GM21825 (cell line): ENCODE data around the gene IL6R.
A peak's percentile ranks its signal among the peaks of the same experiment; 100 is the strongest.
"Not testable (repeated sequence)": the region's sequence is repeated elsewhere in the genome, so short reads cannot be mapped to it uniquely, and the experiment has no call there.

Experiments
- ATAC-seq: cut with Tn5 transposase; IDR thresholded peaks from one replicate; pipeline ENCODE4 v1.9.1; 2021; ENCODE audit warnings: mild to moderate bottlenecking, moderate library complexity; ENCODE audit not compliant: unreplicated experiment

The IL6R gene

DNA sequence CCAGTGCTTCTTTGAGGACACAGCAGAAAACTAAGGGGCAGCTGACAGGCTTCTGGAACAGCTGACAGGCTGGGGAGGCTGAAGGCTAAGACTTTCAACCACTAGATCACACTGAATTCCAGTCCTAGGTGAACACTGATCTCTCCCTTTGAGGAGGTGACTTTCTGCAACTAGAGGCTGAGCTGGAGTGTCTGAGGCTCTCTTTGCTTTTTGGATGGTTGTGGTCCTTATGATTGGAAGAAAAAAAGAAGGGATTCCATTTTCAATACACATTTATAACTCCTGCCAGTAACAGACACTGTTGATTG lies 1.4 kb downstream of the IL6R start:
- ATAC-seq: no peak

DNA sequence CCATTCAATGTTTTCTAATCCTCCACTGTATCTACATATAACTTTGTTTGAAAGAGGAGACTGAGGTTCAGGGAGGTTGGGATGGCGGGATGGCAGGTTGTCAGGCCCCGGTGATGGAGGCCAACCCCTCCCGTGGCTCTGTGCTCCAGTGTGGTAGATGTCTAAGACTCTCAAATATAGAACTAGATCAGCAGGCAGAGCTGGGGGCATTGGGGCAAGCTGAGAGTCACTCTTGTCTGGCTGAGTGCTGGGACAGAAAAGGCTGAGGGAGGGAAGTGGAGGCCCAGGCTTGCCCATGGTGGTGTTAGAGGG lies 1.7 kb downstream of the IL6R start:
- no peak for ATAC-seq

DNA sequence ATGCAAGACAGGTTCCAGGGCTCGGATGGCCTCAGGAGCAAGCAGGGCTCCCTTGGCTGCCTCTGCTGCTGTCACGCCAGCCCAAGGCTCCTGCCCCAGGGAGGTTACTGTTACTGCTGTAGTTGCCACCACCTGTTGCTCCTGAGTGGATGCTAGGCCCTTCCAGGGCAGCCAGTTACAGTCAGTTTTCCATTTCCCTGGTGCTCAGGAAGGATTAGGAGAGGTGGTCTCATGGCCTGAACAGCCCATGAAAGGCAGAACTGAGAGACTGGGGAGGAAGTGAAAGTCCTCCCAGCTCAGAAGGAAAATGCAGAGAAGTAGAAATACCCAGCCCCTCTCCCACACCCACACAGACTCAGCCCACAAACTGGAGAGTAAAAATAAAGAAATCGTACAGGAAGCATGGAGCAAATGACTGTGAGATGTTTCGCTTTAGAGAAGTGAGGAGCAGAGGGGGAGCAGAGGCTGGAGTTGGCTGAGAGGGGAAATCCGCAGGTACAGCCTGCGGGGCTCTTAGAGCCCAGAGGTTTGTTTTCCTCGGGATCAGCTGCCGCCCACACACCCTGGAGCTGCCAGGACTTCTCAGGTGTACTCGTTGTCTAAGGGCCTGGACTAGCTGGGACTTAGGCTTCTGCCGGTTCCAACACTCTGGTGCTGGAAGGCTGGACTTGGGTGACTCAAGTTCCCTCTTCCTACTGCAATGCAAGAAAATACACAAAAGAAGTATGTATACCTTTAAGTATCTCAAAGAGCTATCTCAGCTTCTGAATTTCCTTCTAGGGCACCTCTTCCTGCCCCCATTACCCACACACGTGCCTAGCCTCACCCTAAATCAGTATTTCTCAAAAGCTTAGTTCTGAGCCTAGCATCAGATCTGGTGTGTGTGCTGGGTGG lies 2.3 kb downstream of the IL6R start:
- ATAC-seq: peak; percentile 31

DNA sequence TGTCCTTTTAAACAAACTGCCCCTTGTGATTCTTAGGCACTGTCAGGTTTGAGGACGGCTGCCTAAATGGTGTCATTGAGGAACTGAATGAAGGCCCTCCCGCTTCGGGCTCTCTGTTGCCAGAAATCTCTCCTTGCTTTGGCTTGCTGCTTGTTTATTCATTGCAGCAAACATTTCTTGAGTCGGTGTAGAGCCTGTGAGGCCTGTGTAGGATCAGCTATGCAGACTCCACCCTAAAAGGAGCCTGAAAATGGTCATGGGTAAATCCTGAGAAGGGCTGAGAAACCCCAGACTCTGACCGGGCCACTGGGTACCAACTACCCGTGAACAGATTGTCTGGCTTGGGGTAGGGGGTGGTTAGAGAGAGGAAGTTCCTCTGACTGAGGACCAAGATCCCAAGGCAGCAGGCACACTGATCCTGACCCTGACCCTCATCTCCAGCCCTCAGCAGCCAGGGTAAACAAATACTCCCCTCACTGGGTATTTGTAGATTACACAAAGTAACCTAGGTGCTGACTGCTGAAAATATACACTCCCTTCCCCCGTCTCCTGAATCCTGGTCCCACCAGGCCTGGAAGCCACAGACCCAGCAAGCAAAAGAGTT lies 3.1 kb downstream of the IL6R start:
- no peak for ATAC-seq

DNA sequence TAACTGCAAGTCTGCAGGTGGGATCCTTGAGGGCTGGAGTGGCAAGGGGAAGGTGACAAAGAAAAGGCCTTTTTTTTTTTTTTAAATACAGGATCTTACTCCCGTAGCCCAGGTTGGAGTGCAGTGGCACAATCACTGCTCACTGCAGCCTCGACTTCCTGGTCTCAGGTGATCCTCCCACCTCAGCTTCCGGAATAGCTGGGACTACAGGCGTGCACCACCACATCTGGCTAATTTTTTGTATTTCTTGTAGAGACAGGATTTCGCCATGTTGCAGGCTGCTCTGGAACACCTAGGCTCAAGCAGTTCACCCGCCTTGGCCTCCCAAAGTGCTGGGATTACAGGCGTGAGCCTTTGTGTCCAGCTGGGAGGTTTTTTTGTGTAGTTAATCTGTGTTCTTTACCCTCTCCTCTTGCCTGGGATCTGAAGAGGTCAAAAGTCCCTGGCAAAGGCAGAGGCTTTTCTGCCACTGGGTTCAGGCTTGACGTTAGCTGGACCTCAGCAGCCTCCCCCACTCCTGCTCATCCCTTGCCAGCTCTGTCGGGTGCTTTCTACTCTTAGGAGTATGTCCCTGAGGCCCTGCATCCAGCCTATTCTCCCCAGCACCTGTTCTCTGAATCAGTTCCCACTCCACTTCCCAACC lies 5.2 kb downstream of the IL6R start:
- ATAC-seq: no peak

DNA sequence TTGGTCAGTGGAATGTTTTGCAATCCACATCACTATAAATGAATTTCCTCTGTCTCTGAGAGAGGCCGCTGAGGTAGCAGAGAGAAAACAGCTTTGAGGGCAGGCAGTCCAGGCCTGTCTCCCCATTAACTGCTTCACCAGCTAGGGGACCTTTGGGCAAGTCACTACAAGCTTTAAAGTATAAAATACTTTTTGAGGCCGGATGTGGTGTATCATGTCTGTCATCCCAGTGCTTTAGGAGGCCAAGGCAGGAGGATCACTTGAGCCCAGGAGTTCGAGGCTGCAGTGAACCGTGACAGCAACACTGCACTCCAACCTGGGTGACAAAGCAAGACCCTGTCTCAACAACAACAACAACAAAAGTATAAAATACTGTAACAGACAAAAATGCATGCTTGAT lies 6.4 kb downstream of the IL6R start:
- ATAC-seq: no peak

DNA sequence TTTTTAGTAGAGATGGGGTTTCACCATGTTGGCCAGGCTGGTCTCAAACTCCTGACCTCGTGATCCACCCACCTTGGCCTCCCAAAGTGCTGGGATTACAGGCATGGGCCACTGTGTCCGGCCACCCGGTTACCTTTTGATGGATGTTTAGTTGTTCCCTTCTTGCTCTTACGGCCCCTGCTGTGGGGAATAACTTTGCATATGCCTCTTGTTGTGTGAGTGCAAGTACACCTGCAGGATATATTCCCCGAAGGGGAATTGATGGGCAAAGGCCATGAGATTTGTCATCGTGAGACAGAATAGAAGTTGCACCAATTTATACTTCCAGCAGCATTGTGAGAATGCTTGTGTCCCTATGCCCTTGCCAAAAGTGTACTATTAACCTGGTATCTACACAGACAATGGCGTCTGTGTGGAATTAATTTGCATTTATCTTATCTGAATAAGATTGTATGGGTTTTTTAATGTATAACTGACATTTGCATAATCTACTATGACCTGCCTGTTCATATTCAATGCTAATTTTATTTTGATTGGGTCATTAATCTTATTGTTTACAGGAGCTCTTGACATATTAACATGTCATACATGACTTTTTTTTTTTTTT lies 8.1 kb downstream of the IL6R start:
- no peak for ATAC-seq

DNA sequence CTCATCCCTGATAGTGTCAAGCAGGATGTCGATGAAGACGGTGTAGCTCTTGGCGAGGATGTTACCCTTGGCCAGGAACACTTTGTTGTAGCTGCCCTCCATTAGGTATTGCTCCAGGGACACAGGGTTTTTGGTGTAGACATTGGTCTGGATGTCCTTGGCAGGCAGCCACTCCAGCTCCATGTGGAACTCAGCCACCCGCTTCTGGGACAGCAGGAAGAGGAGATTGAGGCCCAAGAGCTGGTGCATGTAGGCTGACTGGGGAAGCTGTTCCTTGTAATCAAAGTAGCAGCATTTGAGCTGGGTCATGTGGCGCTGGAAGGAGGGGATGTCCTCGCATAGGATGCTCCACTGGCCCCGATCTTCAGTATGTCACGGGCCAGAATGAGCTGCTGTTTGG lies 9.5 kb downstream of the IL6R start:
- ATAC-seq: no peak

DNA sequence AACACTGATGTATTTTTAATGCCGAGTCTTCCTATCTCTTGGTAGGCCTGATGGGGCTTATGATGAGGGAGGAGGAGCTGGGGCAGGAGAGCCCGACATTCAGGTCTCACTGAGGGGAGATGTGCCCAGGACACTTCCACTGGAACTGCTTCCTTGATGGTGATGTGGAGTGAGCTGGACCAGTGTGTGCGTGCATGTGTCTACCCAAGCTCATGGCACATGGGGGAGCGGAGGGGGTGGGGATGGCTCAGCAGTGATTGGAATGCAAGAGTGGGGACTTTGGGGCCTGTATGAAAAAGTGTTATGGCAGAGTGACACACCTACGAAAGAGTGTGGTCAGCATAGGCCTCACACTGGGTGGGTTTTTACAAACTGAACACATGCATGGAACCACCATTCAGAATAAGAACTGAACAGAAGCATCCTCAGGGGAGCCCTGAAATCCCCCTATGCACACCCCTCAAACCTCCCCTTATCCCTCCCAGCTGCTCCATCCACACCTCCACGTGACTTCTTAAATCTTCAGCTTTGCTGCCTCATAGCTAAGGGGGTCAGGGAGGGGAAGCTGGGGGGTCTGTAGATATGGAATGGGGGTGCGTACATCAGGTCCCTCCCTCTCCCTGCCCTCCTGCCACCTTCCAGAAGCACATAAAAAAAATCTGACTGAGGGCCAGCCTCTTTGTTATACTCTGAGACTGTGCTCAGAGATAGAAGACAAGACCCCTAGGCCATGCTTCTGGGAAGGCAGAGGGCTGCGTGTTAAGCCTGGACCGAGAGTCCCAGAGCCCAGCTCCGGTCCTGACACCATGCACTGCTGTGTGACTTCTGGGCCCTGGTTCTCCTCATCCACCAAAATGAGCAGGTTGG lies 11.6 kb downstream of the IL6R start:
- ATAC-seq: no peak

DNA sequence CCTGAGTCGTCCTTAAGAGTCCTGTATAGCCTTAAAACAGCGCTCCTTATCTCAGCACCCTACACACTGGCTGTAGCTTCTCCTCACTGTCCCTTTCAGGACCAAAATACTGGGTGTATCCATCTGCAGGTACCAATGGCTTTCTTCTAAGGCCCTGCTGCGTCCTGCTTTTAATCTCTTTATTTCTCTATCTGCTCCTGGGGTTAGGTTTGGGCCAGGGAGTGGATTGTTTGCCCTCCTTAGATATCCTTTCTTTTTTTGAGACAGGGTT lies 12.1 kb downstream of the IL6R start:
- ATAC-seq: no peak

DNA sequence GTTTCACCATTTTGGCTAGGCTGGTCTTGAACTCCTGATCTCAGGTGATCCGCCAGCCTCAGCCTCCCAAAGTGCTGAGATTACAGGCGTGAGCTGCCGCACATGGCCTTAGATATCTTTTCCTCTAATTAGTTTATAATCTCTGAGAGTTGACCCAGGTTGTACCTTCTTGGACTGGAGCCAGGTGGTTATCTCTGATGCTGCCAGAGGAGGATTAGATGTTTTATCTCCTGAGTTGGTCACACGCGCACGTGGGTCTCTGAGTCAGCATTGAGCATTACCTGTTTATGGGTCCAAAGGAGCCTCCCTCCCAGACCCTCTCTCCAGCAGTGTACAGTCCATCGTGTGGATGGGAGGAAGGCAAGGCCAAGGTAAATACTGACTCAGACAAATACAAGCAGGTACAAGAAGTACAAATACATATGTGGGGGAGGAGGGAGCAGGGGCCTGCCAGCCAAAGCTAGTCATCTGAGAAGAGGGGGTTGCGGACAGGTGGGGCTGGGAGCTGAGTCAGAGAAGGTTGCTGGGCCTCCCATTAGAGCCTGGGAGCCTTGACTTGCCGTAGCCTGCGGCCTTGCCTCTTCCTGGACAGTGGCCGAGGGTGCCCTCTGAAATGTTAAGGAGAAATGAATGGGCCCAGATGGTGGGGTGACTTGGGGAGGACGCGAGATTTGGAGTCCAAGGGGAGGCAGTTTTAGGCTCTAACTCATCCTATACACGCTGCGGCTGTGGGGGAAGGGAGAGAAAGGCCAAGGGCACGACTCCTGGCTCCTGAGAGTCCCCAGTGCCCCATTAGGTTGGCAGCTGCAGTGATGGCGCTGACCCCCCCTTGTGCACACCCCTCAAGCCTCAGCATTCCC lies 13.1 kb downstream of the IL6R start:
- no peak for ATAC-seq

DNA sequence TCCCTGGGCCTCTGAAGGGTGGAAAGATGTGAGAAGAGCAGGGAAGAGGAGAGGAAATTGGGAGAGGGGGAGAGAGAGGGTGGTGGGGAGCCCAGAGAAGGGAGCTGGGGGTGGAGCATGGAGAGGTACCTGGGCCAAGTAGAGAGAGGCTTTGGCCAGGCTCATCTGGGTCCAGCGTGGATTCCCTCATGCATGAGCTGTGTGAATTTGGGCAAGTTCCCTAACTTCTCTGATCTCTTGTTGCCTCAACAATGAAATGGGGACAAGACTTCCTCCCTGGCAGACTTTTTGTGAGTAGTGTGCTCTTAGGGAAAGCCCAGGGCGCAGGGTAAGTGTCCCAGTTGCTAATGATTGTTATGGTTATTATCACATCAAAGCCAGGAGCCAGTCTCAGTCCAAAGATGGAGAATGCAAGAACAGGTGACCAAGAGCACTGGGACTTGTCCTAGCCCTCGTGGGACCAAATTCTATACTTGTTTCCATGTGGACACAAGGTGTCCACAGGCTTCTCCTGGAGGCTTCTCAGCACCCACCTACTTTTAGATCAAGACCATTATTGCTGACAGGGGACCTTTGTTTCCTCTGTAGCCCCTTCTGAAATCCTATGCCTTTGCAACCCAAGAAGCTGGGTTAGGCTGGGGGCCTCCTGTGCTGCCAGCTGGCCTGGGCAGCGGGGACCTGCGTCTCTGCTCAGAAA lies 13.9 kb downstream of the IL6R start:
- no peak for ATAC-seq

DNA sequence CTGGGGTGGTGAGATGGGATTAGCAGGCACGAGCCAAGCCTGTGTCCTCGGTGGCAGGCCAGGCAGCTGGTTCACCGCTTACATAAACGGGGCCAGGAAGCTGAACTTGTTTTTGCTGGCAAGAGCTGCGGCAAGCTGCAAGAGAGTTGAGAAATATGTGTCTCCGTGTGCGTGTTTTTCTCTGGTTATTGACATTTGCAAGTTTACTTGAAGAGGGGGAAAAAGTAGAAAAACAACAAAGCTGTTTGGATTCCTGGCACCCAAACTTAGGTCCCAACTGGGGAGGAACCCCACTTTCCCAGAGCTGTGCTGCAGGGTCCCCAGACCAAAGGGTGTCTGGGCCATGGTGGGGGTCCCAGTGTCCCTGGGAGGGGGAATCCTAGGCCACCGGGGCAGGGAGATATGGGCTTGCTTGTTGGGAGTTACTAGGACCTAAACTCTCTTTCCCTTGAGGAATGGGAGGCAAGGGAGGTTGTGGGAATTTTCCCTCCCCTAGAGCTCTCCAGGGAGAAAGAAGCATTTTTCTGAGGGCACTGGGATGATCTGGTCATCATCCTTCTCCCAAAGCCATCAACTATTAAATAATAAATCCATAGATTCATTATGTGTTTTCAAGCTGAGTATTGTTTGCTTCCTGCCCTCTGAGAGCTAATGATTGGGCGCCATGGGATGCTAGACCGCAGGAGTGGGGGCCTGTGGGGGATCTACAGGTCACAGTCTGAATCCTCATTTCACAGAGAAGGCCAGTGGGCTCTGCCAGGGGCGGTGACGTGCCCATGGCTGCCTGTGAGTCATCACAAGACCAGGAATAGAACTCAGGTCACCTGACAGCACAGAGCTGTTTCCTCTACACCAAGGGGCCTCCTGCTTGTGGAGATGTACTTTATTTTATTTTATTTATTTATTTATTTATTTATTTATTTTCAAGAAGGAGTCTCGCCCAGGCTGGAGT lies 14.8 kb downstream of the IL6R start:
- ATAC-seq: peak; percentile 50

DNA sequence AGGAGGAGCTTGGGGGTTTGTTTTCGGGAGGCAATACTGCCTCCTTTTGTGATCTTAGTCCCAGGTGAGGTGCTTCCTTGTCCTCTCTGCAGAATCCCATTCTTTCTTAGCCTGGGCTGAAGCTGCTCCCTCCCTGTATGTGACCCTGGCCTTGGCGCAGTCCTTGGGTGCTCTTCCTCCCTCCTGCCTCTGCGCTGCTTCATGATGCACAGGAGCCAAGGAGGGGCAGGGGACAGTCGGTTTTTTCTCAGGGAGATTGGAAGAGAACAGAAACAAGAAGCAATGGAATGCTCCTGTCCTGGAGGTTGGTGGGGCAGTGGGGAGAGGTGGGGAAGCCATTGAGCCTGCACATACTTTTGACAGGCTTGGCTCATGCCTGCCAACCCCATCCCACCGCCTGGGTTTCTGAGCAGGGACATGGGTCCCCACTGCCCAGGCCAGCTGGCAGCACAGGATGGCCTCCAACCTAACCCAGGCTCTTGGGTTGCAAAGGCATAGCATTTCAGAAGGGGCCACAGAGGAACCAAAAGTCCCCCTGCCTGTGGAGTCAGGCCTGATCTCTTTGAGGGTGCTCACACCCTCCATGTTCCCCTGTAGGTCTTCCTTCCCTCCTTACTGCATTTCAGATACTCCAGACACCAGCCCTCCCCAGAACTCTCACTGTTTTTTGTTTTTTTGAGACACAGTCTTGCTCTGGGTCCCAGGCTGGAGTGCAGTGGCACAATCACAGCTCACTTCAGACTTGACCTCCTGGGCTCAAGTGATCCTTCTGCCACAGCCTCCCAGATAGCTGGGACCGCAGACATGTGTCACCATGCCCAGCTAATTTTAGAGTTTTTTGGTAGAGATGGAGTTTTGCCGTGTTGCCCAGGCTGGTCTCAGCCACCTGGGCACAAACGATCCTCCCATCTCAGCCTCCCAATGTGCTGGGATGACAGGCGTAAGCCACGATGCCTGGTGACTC lies 16.1 kb downstream of the IL6R start:
- no peak for ATAC-seq

DNA sequence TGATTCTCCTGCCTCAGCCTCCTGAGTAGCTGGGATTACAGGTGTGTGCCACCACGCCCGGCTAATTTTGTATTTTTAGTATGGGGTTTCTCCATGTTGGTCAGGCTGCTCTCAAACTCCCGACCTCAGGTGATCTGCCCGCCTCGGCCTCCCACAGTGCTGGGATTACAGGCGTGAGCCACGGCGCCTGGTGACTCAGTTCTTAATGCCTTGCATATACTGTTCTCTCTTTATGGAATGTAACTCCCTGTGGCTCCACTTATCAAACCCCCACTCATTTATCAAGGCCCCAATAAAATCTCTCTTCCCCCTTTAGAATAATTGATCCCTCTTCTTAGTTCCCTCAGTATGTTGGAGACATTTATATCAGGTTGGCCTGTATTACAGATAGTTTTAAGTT lies 16.9 kb downstream of the IL6R start:
- not testable (repeated sequence) for ATAC-seq

DNA sequence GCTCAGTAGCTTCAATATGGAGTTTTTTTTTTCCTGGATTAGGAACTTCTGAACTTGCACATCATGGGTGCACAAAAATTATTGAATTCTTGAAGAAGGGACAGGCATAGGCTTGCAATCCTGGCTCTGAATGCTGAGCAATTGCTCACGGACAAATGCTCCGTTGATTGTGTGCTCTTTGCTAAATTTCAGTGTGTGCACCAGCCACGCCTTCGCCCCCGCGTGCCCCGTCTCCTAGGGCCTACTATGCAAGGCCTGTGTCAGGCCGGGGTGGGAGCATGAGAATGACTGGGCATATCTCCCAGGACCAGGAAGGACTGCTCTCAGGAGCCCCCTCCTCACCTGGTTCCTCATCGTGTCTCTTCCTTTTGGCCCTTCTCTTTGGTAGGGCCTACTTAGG lies 17.4 kb downstream of the IL6R start:
- ATAC-seq: no peak

DNA sequence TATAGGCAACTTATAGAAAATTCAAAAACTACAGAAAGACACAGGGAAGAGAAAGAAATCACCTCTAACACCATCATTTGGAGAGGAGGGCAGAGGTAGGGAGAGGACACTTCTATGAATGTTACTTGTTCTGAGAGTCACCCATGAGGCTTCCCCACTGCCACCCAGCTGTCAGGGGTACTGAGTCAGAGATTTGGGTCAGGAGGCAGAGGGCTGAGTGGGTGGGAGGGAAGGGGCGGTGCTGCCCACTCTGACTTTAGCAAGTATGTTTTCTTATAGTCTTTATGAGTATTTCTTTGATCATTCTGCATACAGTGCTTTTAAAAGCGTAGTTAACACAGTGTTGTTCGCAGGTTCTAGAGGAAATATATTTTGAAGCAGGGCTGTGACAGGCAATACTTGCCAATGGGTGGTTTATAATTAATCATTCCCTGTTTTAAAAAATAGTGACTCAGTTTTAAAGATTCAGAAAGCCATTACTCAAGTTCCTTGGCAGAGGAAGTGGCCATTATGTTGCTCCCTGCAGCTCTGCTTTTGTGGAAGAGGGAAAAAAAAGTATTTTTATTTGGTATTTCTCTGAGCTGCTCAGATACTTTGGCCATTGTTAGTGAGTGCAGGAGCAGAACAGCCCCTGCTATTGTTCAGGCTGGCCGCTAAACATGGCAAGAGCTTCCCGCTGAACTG lies 18.3 kb downstream of the IL6R start:
- ATAC-seq: no peak
